Thoracic aorta (tissue), 2 donors: ENCODE results near the gene CCR2. TPM values are rescaled to one million over a fixed set of nuclear protein-coding genes. Genes with fewer than 3 reads are reported as not detected.
"Not testable (repeated sequence)": the region's sequence is repeated elsewhere in the genome, so short reads cannot be mapped to it uniquely, and the experiment has no call there.

Experiments
- ATAC-seq: fragments of 150-250 bp; one replicate; pipeline ENCODE4 v1.8.0; 2017; ENCODE audit warnings: low read depth; ENCODE audit not compliant: insufficient number of reproducible peaks, low FRiP score
- DNase-seq: peaks from one replicate; pipeline ENCODE4 v3.0.0-alpha.2; 2020; ENCODE audit warnings: low spot score
- H3K27ac ChIP-seq, 2 donors: fragments of 200-600 bp; sonication (generic); 1 replicate in 1 of 2; 2 replicates in 1 of 2; pipeline ENCODE4 v1.5.1; 2016; ENCODE audit warnings: mild to moderate bottlenecking in 2 of 2, moderate library complexity in 2 of 2
- H3K27me3 ChIP-seq: fragments of 200-600 bp; sonication (generic); replicated peaks from 2 replicates; pipeline ENCODE4 v1.6.0; 2016; ENCODE audit warnings: mild to moderate bottlenecking; ENCODE audit not compliant: insufficient read depth
- H3K36me3 ChIP-seq: fragments of 200-600 bp; sonication (generic); one replicate; pipeline ENCODE4 v1.5.1; 2016
- H3K4me1 ChIP-seq, 2 donors: fragments of 200-600 bp; sonication (generic); 1 replicate in 1 of 2; 2 replicates in 1 of 2; pipeline versions ENCODE4 v1.5.1 to v1.6.0; 2016; ENCODE audit warnings: low read depth in 2 of 2, mild to moderate bottlenecking in 1 of 2; ENCODE audit not compliant: control insufficient read depth in 1 of 2
- H3K4me3 ChIP-seq: fragments of 200-600 bp; sonication (generic); 2 replicates; pipeline ENCODE4 v1.5.1; 2016; ENCODE audit warnings: mild to moderate bottlenecking
- H3K9me3 ChIP-seq: fragments of 200-600 bp; sonication (generic); 2 replicates; pipeline ENCODE4 v1.5.1; 2016
- CTCF ChIP-seq: fragments of 200-600 bp; sonication (generic); IDR thresholded peaks from one replicate; pipeline ENCODE4 v1.5.1; 2019; ENCODE audit warnings: antibody characterized with exemption
- total RNA-seq, 2 donors: library from RNA; depleted of rRNA; stranded (reverse); fragments of >200 nt; gene quantifications; one replicate each; pipeline versions ENCODE4 v1.1.0 to v1.2.3, GENCODE V29; 2016

Gene CCR2
- total RNA-seq, 2 donors from 2014 or later = 0.41 to 8.2 TPM

DNA sequence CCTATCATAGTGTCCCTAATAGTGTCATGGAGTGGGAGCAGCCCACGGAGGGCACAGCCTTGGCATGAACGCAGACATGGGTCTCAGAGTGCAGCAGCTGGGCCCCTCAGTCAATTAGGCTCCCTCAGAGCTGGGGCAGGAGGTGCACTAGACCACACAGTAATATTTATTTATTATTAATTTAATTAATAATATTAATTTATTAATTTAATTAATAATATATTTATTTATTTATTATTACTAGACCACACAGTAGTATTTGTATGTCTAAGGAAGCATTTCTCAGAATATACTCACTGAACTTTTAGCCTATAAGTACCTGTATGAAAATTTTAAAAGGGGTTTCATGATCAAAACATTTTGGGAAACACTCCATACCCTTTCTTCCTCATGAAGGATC, 47.7 kb downstream of the CCR2 start:
- H3K4me3 ChIP-seq = no peak overlapping the region
- no peaks in the 10 kb centered on the region for H3K27me3 ChIP-seq
- TF ChIP-seq CTCF = no peak
- H3K27ac ChIP-seq = no peak overlapping the region
- no peaks in the 10 kb centered on the region for H3K9me3 ChIP-seq
- peaks cover 8 to 20% of the 10 kb centered on the region in 2 donors for H3K4me1 ChIP-seq
- no peaks in the 10 kb centered on the region for H3K36me3 ChIP-seq
- DNase-seq (no peak), ATAC-seq (no peak)

- H3K9me3 ChIP-seq, H3K4me3 ChIP-seq, ATAC-seq, DNase-seq, H3K27ac ChIP-seq, H3K36me3 ChIP-seq, H3K27me3 ChIP-seq: not testable (repeated sequence)
- H3K4me1 ChIP-seq = peaks cover 8 to 20% of the 10 kb centered on the region in 2 donors
Measured at GRCh38 chr3:46402902-46403301, 49.0 kb downstream of the CCR2 start.

DNA sequence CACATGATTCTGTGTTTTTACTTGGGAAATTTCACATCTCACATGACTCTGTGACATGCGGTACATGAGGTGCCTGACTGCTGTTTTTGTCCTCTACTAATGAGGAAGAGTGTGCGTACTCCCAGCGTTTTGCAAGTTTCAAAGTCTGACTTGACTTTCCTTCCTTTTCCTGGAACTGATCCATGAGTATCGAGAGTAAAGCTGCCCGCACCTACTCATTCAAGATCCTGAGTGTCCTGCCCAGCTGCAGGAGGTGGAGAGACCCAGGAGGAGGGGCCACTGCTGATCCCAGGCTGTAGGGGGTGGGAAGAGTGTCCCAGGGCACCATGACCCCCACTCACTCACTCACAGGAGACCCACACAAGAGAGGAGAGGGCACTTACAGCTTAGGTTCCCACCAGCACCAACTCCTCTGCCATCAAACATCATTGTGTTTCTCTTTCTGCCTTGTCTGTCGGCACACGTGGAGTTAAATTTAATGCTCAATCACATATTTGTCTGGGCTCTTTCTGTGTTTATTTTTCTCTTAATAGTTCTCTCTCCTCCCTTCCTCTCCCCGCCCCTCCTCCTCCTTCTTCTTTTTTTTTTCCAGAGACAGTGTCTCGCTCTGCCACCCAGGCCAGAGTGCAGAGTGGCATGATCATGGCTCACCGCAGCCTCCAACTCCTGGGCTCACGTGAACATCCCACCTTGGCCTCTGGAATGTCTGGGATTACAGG, 51.5 kb downstream of the CCR2 start:
- H3K4me3 ChIP-seq = peak overlapping the region; percentile 58
- ATAC-seq (no peak), DNase-seq (no peak)
- peaks cover 8 to 20% of the 10 kb centered on the region in 2 donors for H3K4me1 ChIP-seq
- H3K36me3 ChIP-seq = no peaks in the 10 kb centered on the region
- H3K27ac ChIP-seq = peak overlapping the region in 1 of 2 donors; percentile 70
- H3K27me3 ChIP-seq = no peaks in the 10 kb centered on the region
- H3K9me3 ChIP-seq = no peaks in the 10 kb centered on the region
- no peak for TF ChIP-seq CTCF

- Histone ChIP-seq H3K27ac (peak overlapping the region in 1 of 2 donors; percentile 70), H3K9me3 (no peaks in the 10 kb centered on the region), H3K27me3 (no peaks in the 10 kb centered on the region), H3K36me3 (no peaks in the 10 kb centered on the region), H3K4me1 (peaks cover 8 to 20% of the 10 kb centered on the region in 2 donors), H3K4me3 (peak overlapping the region; percentile 62)
- DNase-seq = no peak
- no peak for TF ChIP-seq CTCF
- peak; percentile 33 for ATAC-seq
Measured at GRCh38 chr3:46406443-46406787, 52.5 kb downstream of the CCR2 start.

DNA sequence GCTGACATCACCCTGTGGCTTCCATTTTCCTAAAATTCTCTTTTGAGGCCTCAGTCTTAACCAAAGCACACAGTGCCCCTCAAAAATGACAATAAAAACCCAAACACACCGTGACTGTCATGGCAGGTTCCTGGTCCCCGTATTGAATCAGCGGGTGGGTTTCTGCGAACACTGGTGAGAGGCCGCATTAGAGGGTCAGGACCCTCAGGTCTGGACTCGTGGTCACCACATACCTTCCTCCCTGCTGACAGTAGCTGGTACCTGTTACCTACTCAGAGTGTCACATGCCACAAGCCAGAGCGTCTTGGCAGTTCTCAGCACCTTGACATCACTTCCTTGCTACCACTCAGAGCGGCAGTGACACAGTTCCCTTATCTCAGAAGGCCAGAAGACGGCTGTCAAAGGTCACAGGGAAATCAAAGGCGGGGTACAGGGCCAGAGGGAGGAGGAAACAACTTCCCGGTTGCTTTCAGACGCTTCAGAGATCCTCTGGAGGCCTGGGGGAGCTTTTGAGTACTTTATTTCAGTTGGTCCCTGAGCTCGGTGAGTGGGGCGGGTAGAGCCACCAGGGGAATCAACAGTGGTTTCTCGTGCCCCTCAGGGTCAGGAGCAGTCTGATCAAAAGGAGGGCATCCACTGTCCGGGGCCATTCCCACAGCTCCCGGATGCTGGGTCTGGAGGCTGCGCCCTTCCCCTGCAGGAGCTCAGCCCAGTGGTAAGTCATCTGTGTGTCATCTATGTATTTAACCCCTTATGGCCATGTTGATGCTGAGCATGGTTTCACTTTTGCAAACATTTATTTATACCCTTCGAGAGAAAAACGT, 53.1 kb downstream of the CCR2 start, which contains the start of the genes CCR5AS and CCRL2:
Gene CCR5AS (minus strand): TSS at position 279 of the 824 bp plus-strand sequence.
Gene CCRL2 (plus strand): TSS at position 472 of the 824 bp plus-strand sequence. CDS start 821 bp downstream, outside the sequence.
- Histone ChIP-seq H3K4me3 (peak within 1 kb of the TSS; percentile 62), H3K9me3 (no peaks in the 10 kb centered on the region), H3K27me3 (no peaks in the 10 kb centered on the region), H3K4me1 (peaks cover 8 to 20% of the 10 kb centered on the region in 2 donors), H3K27ac (peak within 1 kb of the TSS in 1 of 2 donors; percentile 70), H3K36me3 (no peaks in the 10 kb centered on the region)
- no peak for TF ChIP-seq CTCF
- ATAC-seq (no peak), DNase-seq (no peak)
